CD4-positive, alpha-beta T cell treated with Interferon gamma for 1 hour (primary cell): ENCODE results near the gene MYO7B.

Experiments used
- DNase-seq: peaks from one replicate; pipeline ENCODE4 v3.0.0-alpha.2; 2020

MYO7B gene

DNA sequence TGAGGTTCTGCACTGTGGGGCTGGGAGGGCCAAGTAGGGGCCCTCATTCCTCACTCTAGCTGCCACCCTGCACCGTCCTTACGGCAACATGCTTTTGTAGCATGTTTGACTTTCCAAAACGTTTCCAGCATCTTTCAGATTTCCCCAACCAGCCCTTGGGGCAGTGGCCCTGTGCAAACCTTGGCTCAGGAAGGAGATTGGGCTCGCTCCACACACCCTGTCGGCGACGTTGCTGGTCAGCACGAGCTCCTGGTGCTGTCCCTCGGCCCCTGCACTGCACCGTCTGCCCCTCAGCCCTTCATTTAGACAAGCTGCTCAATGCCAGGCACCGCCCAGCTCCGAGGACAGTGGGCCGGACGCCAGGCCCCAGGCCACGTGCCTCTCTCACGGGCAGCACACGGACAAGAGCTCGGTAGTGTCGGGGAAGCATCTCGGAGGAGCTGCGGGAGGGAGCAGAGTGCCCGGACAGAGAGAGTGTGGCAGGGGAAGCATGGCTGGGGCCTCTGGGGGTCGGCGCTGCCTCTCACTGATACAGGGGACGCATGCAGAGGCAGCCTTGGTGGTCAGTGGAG is 117.4 kb downstream of the MYO7B start:
- no peak for DNase-seq

GRCh38 chr2:127653421-127654083 is 118.1 kb downstream of the MYO7B start:
- DNase-seq: no peak

DNA sequence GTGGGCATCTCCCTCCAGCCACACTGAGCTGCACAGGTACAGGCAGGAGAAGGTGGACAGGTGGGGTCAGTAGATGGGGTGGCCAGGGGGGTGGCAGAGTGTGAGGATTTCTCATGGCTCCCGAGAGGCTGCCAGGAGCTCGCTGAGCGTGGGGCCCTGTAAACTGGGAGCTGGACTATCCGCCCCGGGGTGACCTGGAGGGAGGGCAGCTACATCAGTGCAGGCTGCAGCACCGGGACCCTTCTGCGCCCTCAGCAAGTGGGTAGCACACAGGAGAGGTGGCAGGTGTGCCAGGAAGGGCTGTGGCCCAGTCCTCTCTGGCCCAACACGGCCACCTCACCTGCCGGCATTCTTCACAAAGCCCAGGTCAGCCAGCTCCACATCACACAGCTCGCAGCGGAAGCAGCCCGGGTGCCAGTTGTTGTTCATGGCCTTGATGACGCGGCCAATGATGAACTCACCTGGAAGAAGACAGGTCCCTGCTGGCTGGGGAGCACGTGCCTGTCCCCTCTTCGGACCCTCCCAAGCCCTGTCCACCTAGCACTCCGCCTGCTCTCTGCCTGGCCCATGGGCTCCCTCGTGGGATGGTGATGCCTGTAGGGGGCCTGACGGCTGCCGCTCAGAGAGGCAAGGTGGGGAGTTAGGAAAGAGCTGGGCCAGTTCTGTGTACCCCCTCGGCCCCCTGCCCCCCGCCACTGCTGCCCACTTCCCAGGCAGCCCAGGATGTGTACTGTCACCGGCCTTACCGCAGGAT is 118.8 kb downstream of the MYO7B start:
- no peak for DNase-seq

DNA sequence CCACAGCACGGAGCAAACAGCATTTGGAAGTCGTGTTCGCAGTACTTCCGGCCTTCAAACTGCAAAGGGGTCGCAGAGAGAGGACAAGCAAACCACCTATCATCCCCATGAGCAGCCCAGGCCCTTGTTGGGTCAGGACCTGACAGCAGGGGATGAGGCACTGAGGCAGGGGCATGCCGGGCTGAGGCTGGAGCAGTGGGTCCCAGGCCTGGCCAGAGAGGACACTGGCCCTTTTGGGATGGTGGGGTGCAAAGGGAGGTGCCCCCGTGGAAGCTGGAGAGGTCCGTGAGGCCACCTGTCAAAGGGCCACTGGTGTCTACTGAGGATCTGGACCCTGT is 119.3 kb downstream of the MYO7B start:
- no peak for DNase-seq

GRCh38 chr2:127655209-127656073 is 120.0 kb downstream of the MYO7B start:
- no peak for DNase-seq

- DNase-seq: no peak
Measured at GRCh38 chr2:127656569-127657231, 121.2 kb downstream of the MYO7B start.

DNA sequence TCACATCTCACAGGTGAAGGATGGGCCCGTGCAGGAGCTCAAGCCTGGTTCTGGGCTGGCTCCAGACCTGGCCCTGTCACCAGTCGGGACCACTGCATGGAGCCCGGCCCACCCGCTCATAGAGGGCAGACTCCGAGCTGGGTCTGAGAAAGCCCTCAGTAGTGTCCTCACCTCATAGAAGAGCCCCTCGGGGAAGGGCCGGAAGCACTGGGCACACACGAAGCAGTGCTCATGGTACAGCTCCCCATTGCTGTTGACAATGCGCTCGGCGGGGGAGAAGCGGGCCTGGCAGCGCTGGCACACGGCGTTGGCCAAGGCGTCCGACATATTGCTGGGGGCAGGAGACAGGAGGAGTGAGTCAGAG is 121.7 kb downstream of the MYO7B start:
- no peak for DNase-seq

DNA sequence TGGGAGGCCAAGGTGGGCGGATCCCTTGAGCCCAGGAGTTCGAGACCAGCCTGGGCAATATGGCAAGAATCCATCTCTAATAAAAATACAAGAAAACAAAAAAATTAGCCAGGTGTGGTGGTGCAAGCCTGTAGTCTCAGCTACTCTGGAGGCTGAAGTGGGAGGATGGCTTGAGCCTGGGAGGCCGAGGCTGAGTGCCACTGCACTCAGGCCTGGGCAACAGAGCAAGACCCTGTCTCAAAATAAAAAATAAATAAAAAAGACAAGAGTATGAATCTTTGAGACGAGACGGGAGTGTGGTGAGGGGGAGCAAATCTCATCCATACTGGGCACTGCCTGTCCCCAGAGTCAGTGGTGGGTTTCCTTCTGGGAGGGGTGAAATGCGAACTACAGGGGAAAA is 122.7 kb downstream of the MYO7B start:
- no peak for DNase-seq

DNA sequence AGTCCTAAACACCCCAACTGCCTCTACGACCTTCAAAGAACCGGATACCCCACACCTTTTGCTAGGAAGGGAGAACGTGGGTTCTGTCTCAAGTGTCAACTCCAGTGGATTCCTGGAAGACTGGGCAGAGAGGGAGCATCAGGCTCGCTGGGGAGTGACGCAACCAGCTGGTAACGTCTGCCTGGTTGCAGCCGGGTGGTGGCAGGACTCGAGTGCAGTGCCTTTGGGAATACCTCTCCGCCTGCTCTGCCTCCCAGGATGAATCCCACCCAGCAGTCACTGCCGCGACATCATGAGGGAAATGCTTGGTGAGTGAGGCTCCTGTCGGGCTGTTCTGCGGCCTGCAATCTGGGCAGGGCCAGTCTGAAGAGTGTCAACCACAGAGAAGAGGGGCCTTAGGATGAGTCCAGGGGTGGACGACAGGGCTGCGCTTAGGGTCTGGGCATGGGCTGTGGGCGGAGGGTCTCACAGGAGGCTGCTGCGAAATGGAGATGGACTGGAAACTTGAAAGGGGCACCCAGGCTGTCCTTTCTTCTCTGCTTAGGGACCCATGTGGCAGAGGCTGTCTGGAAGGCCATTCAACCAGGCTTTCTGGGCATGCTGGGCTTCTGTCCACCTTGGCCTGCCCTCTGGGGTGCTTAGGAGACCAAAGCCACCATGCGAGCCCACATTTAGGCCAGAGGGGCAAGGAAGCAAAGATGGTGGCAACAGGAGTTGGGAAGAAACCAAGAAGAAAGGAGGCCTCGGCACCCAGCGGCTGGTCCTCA is 123.3 kb downstream of the MYO7B start:
- no peak for DNase-seq

DNA sequence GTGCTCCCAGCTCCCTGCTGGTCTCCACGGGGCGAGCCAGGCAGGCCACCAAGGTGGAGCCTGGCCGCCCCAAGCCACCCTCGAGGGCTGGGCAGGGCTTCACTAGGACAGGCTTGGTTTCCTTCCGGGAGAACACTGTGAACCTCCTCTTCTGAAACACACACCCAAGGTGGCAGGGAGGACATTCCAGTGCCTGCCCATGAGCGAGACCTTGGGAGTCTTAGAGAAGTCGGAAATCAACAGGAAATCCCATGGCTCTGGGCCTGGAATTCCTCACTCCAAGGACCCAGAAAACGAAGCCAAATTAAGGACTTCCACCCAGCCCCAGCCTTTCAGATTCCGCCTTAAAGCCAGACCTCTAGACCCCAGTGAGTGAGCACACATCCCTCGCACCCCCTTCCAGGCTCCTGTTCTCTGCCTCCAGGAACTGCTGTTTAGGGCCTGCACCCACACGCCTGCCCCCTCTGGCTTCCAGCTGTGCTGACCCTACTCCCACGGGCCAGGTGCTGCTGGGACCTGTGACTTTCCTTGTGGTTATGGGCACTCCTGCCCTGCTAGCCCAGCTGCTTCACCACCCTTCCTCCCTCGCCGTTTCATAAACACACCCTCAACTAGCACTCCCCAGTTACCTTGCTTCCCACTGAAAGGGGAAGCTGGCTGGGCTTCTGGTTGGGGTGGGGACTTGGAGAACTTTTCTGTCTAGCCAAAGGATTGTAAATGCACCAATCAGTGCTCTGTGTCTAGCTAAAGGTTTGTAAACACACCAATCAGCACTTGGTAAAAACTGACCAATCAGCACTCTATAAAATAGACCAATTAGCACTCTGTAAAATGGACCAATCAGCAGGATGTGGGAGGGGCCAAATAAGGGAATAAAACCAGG is 124.2 kb downstream of the MYO7B start:
- no peak for DNase-seq

DNA sequence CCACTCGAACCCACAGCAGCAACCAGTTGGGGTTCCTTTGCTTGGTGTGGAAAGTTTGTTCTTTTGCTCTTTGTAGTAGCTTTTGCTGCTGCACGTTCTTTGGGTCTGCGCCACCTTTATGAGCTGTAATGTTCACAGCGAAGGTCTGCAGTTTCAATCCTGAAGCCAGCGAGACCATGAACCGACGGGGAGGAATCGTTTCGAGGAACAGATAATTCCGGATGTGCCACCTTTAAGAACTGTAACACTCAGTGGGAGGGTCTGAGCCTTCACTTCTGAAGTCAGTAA is 124.8 kb downstream of the MYO7B start:
- DNase-seq: no peak

DNA sequence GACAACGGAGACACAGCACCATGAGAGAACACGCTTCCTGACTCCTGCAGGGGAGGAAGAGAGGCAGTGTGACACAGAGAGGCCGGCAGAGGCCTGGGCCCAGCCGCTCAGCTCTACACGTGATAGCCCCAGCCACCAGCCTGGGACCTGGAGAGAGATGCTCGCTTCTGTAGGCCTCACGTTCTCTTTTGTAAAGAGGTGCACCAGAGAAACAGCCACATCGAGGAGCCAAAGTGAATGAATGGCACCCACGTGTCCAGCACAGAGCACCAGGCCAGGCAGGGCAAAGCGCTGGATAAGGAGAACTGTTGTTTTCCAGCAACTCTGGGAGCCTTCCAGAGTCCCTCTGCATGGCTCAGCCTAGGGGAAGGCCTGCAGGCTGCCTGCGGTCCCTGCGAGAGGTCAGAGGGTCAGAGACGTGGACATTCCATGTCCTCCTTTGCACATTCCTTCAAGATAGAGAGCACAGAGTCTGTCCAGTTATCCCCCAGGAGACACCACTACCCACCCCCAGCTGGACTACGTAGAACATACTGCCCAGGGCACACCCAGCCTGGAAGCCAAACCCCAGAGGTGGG is 125.7 kb downstream of the MYO7B start:
- no peak for DNase-seq

DNA sequence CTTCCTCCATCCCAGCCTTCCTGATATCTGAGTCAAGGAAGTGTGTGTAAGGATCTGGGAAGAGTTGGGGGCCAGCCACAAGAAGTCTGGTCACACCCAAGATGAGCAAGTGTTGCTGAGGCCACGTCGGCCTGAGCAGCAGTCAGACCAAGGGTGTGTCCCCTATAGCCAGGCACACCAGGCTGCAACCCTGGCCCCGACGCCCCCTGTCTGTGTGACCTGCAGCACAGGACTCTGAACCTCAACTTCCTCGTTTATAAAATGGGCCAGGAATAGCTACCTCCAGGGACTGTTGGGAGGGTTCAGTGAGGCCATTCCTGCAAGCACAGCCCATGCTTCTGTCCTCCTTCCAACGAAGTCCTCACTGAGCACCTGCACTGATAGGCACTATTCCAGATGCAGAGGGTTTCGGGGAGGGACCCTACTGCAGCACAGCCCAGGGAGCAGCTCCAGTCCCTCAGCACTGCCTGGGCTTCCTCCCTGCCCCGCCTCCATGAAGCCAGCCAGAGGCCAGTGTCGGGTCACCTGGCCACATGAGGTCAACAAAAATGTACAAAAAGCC is 126.5 kb downstream of the MYO7B start:
- DNase-seq: no peak

DNA sequence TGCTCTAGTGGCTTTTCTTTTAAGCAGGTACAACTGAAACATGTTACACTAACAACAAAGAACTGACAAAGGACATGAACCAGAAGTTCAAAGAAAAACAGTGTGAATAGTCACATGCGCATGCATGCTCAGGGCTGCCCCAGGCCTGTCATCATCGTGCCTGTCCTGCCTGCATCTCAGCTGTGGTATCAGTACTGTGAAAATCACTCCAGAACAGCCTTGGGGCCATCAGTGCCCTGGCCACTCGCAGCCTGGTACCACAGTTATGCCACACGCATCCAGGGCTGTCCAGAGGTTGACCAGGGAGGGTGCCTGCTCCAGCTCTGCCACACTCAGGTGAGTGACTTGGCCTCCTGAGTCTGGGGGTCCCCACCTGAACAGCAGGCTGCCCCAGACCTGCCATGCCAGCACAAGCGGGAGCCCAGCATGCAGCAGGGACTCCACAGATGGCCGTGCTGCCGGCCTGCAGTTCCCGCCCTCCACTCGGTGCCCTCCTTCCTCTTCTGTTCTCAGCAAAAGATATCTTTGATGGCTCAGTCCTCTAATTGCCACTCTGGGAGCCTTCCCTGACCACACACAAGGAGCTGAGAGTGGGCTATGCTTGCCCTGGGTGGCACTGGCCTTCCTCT is 127.6 kb downstream of the MYO7B start:
- no peak for DNase-seq

DNA sequence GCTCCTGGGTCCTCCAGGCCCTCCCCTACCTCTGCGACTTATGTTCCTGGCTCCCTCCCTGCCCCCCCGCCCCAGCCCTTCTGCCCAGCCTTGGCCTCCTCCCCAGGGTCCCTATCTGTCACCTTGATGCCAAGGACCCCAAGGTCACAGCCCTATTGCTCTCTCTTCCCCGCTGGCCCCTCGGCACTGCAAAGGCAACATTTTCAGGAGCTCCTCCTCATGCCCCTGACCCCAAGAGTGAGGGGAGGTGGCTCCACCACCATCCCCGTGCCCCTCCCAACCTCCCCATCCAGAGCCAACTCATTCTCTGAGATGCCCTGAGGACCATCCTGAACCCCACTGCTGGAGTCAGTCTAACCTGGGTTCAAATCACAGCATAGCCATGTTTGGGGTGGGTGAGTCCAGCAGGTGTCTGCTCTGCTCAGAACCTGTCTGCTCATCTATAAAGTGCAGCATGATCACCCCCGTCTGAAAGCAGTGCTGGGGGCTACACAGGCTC is 128.1 kb downstream of the MYO7B start:
- no peak for DNase-seq

GRCh38 chr2:127664065-127664894 is 128.8 kb downstream of the MYO7B start:
- no peak for DNase-seq

DNA sequence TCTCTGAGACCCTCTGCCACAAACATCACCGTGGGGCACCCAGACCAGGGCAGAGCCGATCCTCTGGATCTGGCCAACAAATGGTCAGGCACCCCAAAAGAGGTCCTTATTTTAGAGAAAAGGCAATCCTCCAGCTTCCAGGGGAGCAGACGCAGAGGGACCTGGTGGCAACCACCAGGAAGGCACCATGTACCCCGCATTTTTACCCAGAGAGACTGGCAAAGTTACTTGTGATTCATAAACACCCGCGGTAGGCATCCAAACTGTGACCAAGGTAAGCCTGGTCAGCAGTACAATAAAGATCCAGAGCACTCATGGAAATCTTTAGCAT is 129.4 kb downstream of the MYO7B start:
- DNase-seq: no peak

GRCh38 chr2:127665267-127665893 is 129.9 kb downstream of the MYO7B start:
- DNase-seq: no peak

DNA sequence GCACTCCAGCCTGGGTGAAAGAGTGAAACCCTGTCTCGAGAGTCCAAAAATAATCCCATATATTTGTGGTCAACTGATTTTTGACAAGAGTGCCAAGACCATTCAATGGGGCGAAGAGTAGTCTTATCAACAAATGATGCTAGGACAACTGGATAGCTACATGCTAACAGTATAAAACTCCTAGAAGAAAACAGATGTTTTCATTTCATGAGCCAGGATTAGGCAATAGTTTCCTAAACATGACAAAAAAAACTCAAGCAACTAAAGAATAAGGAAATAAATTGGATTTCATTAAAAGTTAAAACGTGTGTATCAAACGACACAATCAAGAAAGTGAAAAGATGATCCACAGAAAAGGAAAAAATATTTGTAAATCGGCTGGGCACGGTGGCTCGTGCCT is 133.6 kb downstream of the MYO7B start:
- DNase-seq: no peak
